CD4-positive, CD25-positive, alpha-beta regulatory T cell (primary cell): ENCODE results near the gene CZIB. TPM values are rescaled to one million over a fixed set of nuclear protein-coding genes. Genes with fewer than 3 reads are reported as not detected.

ENCODE experiments used
- ATAC-seq, 2 donors: fragments of 150-1000 bp; cut with Tn5 transposase; one replicate each; pipeline ENCODE4 v1.10.0; 2021; ENCODE audit warnings: low read depth in 2 of 2, moderate number of reproducible peaks in 2 of 2, moderate library complexity in 1 of 2
- DNase-seq, 3 donors: peaks; one replicate each; pipeline versions ENCODE4 v3.0.0 to v3.0.0-alpha.2; 2012 to 2022; ENCODE audit warnings: mixed read lengths in 1 of 3
- H3K27ac ChIP-seq: one replicate; pipeline ENCODE4 v1.7.0; 2013; ENCODE audit warnings: mild to moderate bottlenecking, low read length; ENCODE audit not compliant: insufficient read depth, poor library complexity, severe bottlenecking
- H3K27me3 ChIP-seq: one replicate; pipeline ENCODE4 v1.7.0; 2013; ENCODE audit warnings: low read length; ENCODE audit not compliant: control insufficient read depth, insufficient read depth
- H3K36me3 ChIP-seq: one replicate; pipeline ENCODE4 v1.7.0; 2013; ENCODE audit warnings: mild to moderate bottlenecking, low read length, moderate library complexity; ENCODE audit not compliant: control insufficient read depth, insufficient read depth
- H3K4me1 ChIP-seq: 2 replicates; pipeline ENCODE4 v1.7.0; 2013; ENCODE audit warnings: mild to moderate bottlenecking, low read length; ENCODE audit not compliant: insufficient read depth, control insufficient read depth, poor library complexity, severe bottlenecking
- H3K4me3 ChIP-seq: one replicate; pipeline ENCODE4 v1.7.0; 2013; ENCODE audit warnings: low read depth, mild to moderate bottlenecking, low read length, moderate library complexity
- H3K9me3 ChIP-seq, 2 experiments: 1 replicate in 1 of 2; 2 replicates in 1 of 2; pipeline ENCODE4 v1.7.0; 2013; ENCODE audit warnings: low read length in 2 of 2, mild to moderate bottlenecking in 1 of 2, moderate library complexity in 1 of 2; ENCODE audit not compliant: control insufficient read depth in 2 of 2
- H3K27ac Mint-ChIP-seq, 3 donors: one replicate each; pipeline ENCODE4 v1.8.0; 2020 to 2022; ENCODE audit warnings: mild to moderate bottlenecking in 3 of 3, mixed read lengths in 3 of 3, moderate library complexity in 2 of 3
- H3K27me3 Mint-ChIP-seq: one replicate; pipeline ENCODE4 v1.8.0; 2022; ENCODE audit warnings: mild to moderate bottlenecking, mixed read lengths
- H3K36me3 Mint-ChIP-seq: one replicate; pipeline ENCODE4 v1.8.0; 2020; ENCODE audit warnings: mixed read lengths
- H3K4me1 Mint-ChIP-seq, 4 donors: one replicate each; pipeline ENCODE4 v1.8.0; 2020 to 2022; ENCODE audit warnings: mixed read lengths in 4 of 4, mild to moderate bottlenecking in 1 of 4
- H3K4me3 Mint-ChIP-seq, 4 donors: one replicate each; pipeline ENCODE4 v1.8.0; 2020 to 2022; ENCODE audit warnings: mild to moderate bottlenecking in 4 of 4, mixed read lengths in 4 of 4, moderate library complexity in 3 of 4
- H3K9me3 Mint-ChIP-seq, 7 donors: one replicate each; pipeline ENCODE4 v1.8.0; 2020 to 2022; ENCODE audit warnings: mixed read lengths in 7 of 7, mild to moderate bottlenecking in 3 of 7, moderate library complexity in 2 of 7
- polyA plus RNA-seq, 4 donors: library from polyadenylated mRNA; unstranded; fragments of 300-500 nt; fragmentation: Illumina TruSeq; gene quantifications; one replicate each; pipeline ENCODE4 v1.2.3, GENCODE V29; 2021
- total RNA-seq: library from RNA; stranded (reverse); gene quantifications from one replicate; pipeline ENCODE4 v1.2.3, GENCODE V29; 2022

Gene CZIB
- total RNA-seq (33.5 TPM), polyA plus RNA-seq (10 to 100 TPM; 59.6 to 68.2 (median 61.4) TPM)

GRCh38 chr1:53220171-53220961, at the start of gene CZIB:
Gene CZIB, minus strand, starts transcription at chr1:53220634. Its CDS starts 59 bp downstream, at chr1:53220575.
- DNase-seq: peak; percentile 85 to 97 (median 92)
- Histone ChIP-seq H3K27me3 (no peaks in the 10 kb centered on the region), H3K27ac (peak within 1 kb of the TSS; percentile 96), H3K9me3 (no peaks in the 10 kb centered on the region), H3K4me1 (peaks cover 17% of the 10 kb centered on the region), H3K4me3 (peak within 1 kb of the TSS; percentile 83), H3K36me3 (peaks cover 23% of the 10 kb centered on the region)
- ATAC-seq: peak; percentile 89 to 92
- H3K27ac Mint-ChIP-seq: peak within 1 kb of the TSS; percentile 95 to 98 (median 97)
- peaks cover 0 to 2% (median 0%) of the 10 kb centered on the region in 7 donors for H3K9me3 Mint-ChIP-seq
- no peaks in the 10 kb centered on the region for H3K36me3 Mint-ChIP-seq
- peaks cover 18 to 24% (median 21%) of the 10 kb centered on the region in 4 donors for H3K4me1 Mint-ChIP-seq
- no peaks in the 10 kb centered on the region for H3K27me3 Mint-ChIP-seq
- H3K4me3 Mint-ChIP-seq: peak within 1 kb of the TSS; percentile 91 to 99 (median 95)

- Mint-ChIP-seq H3K27me3 (no peaks in the 10 kb centered on the region), H3K4me1 (peaks cover 0 to 5% (median 2%) of the 10 kb centered on the region in 4 donors), H3K9me3 (peaks cover 0 to 2% (median 0%) of the 10 kb centered on the region in 7 donors), H3K4me3 (peak overlapping the region in 1 of 4 donors; percentile 11), H3K36me3 (peaks cover 20% of the 10 kb centered on the region), H3K27ac (peak overlapping the region in 1 of 3 donors; percentile 33)
- Histone ChIP-seq H3K27ac (no peak overlapping the region), H3K27me3 (no peaks in the 10 kb centered on the region), H3K4me3 (no peak overlapping the region), H3K4me1 (no peaks in the 10 kb centered on the region), H3K9me3 (no peaks in the 10 kb centered on the region), H3K36me3 (peaks cover 14% of the 10 kb centered on the region)
- DNase-seq (no peak), ATAC-seq (no peak)
Measured at GRCh38 chr1:53270107-53270506, 49.7 kb upstream of the CZIB start.

- ATAC-seq: no peak
- H3K4me1 ChIP-seq: no peaks in the 10 kb centered on the region
- peaks cover 25% of the 10 kb centered on the region for H3K36me3 Mint-ChIP-seq
Measured at GRCh38 chr1:53267761-53268160, 47.3 kb upstream of the CZIB start.

GRCh38 chr1:53266038-53266437, 45.6 kb upstream of the CZIB start:
- DNase-seq: peak in 1 of 3 donors; percentile 14
- H3K27ac ChIP-seq: no peak overlapping the region
- peaks cover 44% of the 10 kb centered on the region for H3K36me3 ChIP-seq
- peaks cover 0 to 5% (median 2%) of the 10 kb centered on the region in 4 donors for H3K4me1 Mint-ChIP-seq
- no peak for ATAC-seq
- no peaks in the 10 kb centered on the region for H3K27me3 ChIP-seq
- peaks cover 0 to 2% (median 0%) of the 10 kb centered on the region in 7 donors for H3K9me3 Mint-ChIP-seq
- peaks cover 25% of the 10 kb centered on the region for H3K36me3 Mint-ChIP-seq
- no peak overlapping the region for H3K4me3 Mint-ChIP-seq
- no peaks in the 10 kb centered on the region for H3K4me1 ChIP-seq
- H3K27ac Mint-ChIP-seq: no peak overlapping the region
- no peak overlapping the region for H3K4me3 ChIP-seq
- H3K9me3 ChIP-seq: no peaks in the 10 kb centered on the region
- H3K27me3 Mint-ChIP-seq: no peaks in the 10 kb centered on the region

More at GRCh38 chr1:53267761-53268160, 47.3 kb upstream of the CZIB start:
- Histone ChIP-seq H3K36me3 (peaks cover 29% of the 10 kb centered on the region), H3K27ac (no peak overlapping the region), H3K9me3 (no peaks in the 10 kb centered on the region), H3K27me3 (no peaks in the 10 kb centered on the region), H3K4me3 (no peak overlapping the region)
- DNase-seq: no peak
- H3K9me3 Mint-ChIP-seq: peaks cover 0 to 2% (median 0%) of the 10 kb centered on the region in 7 donors
- H3K27ac Mint-ChIP-seq: no peak overlapping the region
- no peaks in the 10 kb centered on the region for H3K27me3 Mint-ChIP-seq
- H3K4me3 Mint-ChIP-seq: no peak overlapping the region
- H3K4me1 Mint-ChIP-seq: peaks cover 0 to 5% (median 2%) of the 10 kb centered on the region in 4 donors

GRCh38 chr1:53265581-53265980, 45.1 kb upstream of the CZIB start:
- Histone ChIP-seq H3K27ac (no peak overlapping the region), H3K27me3 (no peaks in the 10 kb centered on the region), H3K9me3 (no peaks in the 10 kb centered on the region), H3K4me1 (no peaks in the 10 kb centered on the region), H3K4me3 (no peak overlapping the region), H3K36me3 (peaks cover 48% of the 10 kb centered on the region)
- Mint-ChIP-seq H3K27ac (peak overlapping the region in 1 of 3 donors; percentile 6), H3K36me3 (peaks cover 27% of the 10 kb centered on the region), H3K4me3 (no peak overlapping the region), H3K4me1 (peaks cover 0 to 5% (median 0%) of the 10 kb centered on the region in 4 donors), H3K27me3 (no peaks in the 10 kb centered on the region), H3K9me3 (peaks cover 0 to 2% (median 0%) of the 10 kb centered on the region in 7 donors)
- no peak for ATAC-seq
- DNase-seq: no peak

GRCh38 chr1:53264048-53264447, 43.6 kb upstream of the CZIB start:
- no peak overlapping the region for H3K4me3 Mint-ChIP-seq
- DNase-seq (no peak), ATAC-seq (no peak)
- Histone ChIP-seq H3K4me3 (no peak overlapping the region), H3K4me1 (no peaks in the 10 kb centered on the region), H3K27me3 (no peaks in the 10 kb centered on the region), H3K27ac (no peak overlapping the region), H3K36me3 (peaks cover 56% of the 10 kb centered on the region), H3K9me3 (no peaks in the 10 kb centered on the region)
- H3K36me3 Mint-ChIP-seq: peaks cover 28% of the 10 kb centered on the region
- no peaks in the 10 kb centered on the region for H3K4me1 Mint-ChIP-seq
- no peaks in the 10 kb centered on the region for H3K27me3 Mint-ChIP-seq
- H3K9me3 Mint-ChIP-seq: peaks cover 0 to 2% (median 0%) of the 10 kb centered on the region in 7 donors
- H3K27ac Mint-ChIP-seq: no peak overlapping the region

GRCh38 chr1:53262000-53262399, 41.6 kb upstream of the CZIB start:
- Mint-ChIP-seq H3K4me1 (no peaks in the 10 kb centered on the region), H3K36me3 (peaks cover 32% of the 10 kb centered on the region), H3K27ac (no peak overlapping the region), H3K27me3 (no peaks in the 10 kb centered on the region), H3K9me3 (no peaks in the 10 kb centered on the region), H3K4me3 (no peak overlapping the region)
- ATAC-seq (no peak), DNase-seq (no peak)
- peaks cover 64% of the 10 kb centered on the region for H3K36me3 ChIP-seq
- no peaks in the 10 kb centered on the region for H3K27me3 ChIP-seq
- H3K9me3 ChIP-seq: no peaks in the 10 kb centered on the region
- no peak overlapping the region for H3K4me3 ChIP-seq
- no peak overlapping the region for H3K27ac ChIP-seq
- H3K4me1 ChIP-seq: no peaks in the 10 kb centered on the region
